OCI-LY7 (cell line): ENCODE measurements around the gene PRKD1. TPM values are rescaled to one million over a fixed set of nuclear protein-coding genes. Genes with fewer than 3 reads are reported as not detected.

Experiments used
- BruUV-seq: library from RNA; stranded (reverse); fragments of 400-500 nt; replicated peaks from 2 replicates; lab custom pipeline; 2021; lab: Mats Ljungman, UMichigan
- CTCF ChIA-PET: fragments of 300-600 bp; sonication (Branson Sonifier 250); formaldehyde crosslinking; loops from one replicate; lab custom pipeline; 2022; ENCODE audit warnings: antibody characterized with exemption; ENCODE audit not compliant: unreplicated experiment; lab: Charles Lee
- POLR2A ChIA-PET: fragments of 300-600 bp; sonication (Branson Sonifier 250); formaldehyde crosslinking; loops from one replicate; lab custom pipeline; 2022; ENCODE audit warnings: antibody characterized with exemption; lab: Charles Lee
- DNase-seq: peaks from one replicate; pipeline ENCODE4 v3.0.0-alpha.2; 2015; ENCODE audit warnings: low spot score
- H2AFZ ChIP-seq: fragments of 200-600 bp; sonication (generic), shearing (Covaris generic); 2 replicates; pipeline ENCODE4 v1.6.1; 2014; ENCODE audit warnings: mild to moderate bottlenecking, antibody characterized with exemption, low read length, moderate library complexity
- H3K27ac ChIP-seq: fragments of 200-600 bp; sonication (generic); 2 replicates; pipeline ENCODE4 v1.5.1; 2014; ENCODE audit warnings: mixed run types, low read depth, mild to moderate bottlenecking, moderate library complexity, low read length, inconsistent platforms; ENCODE audit not compliant: poor library complexity, severe bottlenecking
- H3K36me3 ChIP-seq: fragments of 200-600 bp; sonication (generic); 2 replicates; pipeline ENCODE4 v1.6.1; 2014; ENCODE audit warnings: mild to moderate bottlenecking, antibody characterized with exemption, low read length, moderate library complexity, mixed read lengths; ENCODE audit not compliant: insufficient read depth
- H3K4me1 ChIP-seq: fragments of 200-600 bp; sonication (generic); 2 replicates; pipeline ENCODE4 v1.5.1; 2014; ENCODE audit warnings: mild to moderate bottlenecking, low read length; ENCODE audit not compliant: insufficient read depth, poor library complexity, severe bottlenecking
- H3K4me2 ChIP-seq: fragments of 200-600 bp; sonication (generic); 2 replicates; pipeline ENCODE4 v1.6.1; 2014; ENCODE audit warnings: mild to moderate bottlenecking, low read length
- H3K4me3 ChIP-seq: fragments of 200-600 bp; sonication (generic); 2 replicates; pipeline ENCODE4 v1.5.1; 2014; ENCODE audit warnings: mild to moderate bottlenecking, low read depth, low read length; ENCODE audit not compliant: poor library complexity, severe bottlenecking
- H3K79me2 ChIP-seq: fragments of 200-600 bp; sonication (generic); 2 replicates; pipeline ENCODE4 v1.6.1; 2016; ENCODE audit warnings: low read depth, mild to moderate bottlenecking, low read length, moderate library complexity, mixed read lengths; ENCODE audit not compliant: insufficient read depth
- H3K9me2 ChIP-seq: fragments of 200-600 bp; sonication (generic); 2 replicates; pipeline ENCODE4 v1.6.1; 2016; ENCODE audit warnings: mild to moderate bottlenecking, low read length, mixed read lengths; ENCODE audit not compliant: insufficient read depth
- H3K9me3 ChIP-seq: fragments of 200-600 bp; sonication (generic); 2 replicates; pipeline ENCODE4 v1.6.1; 2014; ENCODE audit warnings: mild to moderate bottlenecking, mixed run types, low read length, mixed read lengths
- H4K20me1 ChIP-seq: fragments of 200-600 bp; sonication (generic); 2 replicates; pipeline ENCODE4 v1.6.1; 2014; ENCODE audit warnings: mild to moderate bottlenecking, antibody characterized with exemption, low read length, moderate library complexity, mixed read lengths; ENCODE audit not compliant: insufficient read depth
- CTCF ChIP-seq: fragments of 200-600 bp; sonication (generic); conservative IDR thresholded peaks from 2 replicates; pipeline ENCODE4 v1.5.1; 2014; ENCODE audit warnings: mild to moderate bottlenecking, antibody characterized with exemption, low read length, moderate library complexity, mixed read lengths
- EZH2phosphoT487 ChIP-seq: fragments of 200-600 bp; sonication (generic); IDR thresholded peaks from 2 replicates; pipeline ENCODE4 v1.6.1; 2018; ENCODE audit warnings: low read depth, borderline replicate concordance, mild to moderate bottlenecking, mixed run types, antibody characterized with exemption, low read length, moderate library complexity, mixed read lengths
- intact Hi-C: fragments of 100-400 bp; cut with micrococcal nuclease; formaldehyde crosslinking; loops from one replicate; pipeline ENCODE4 v1.10.0; 2022; ENCODE audit not compliant: unreplicated experiment
- total RNA-seq, 2 experiments: library from RNA; depleted of rRNA in 1 of 2; stranded (reverse); fragments of >200 nt in 1 of 2; shearing (Covaris generic) in 1 of 2; gene quantifications; 2 replicates each; pipeline ENCODE4 v1.2.3, GENCODE V29; 2014 to 2022

Gene PRKD1
- total RNA-seq, 2 experiments from 2014 or later, result not detected

GRCh38 chr14:29652571-29652970, 275.1 kb downstream of the PRKD1 start:
- no peak for DNase-seq
- no peaks in the 10 kb centered on the region for H3K4me1 ChIP-seq
- no peak overlapping the region for H3K4me2 ChIP-seq
- H3K9me3 ChIP-seq, result 0 out of 2 replicates have a peak, but pooled peaks cover 11% of the 10 kb centered on the region
- H3K79me2 ChIP-seq, result no peaks in the 10 kb centered on the region
- no peak overlapping the region for H3K4me3 ChIP-seq
- no peaks in the 10 kb centered on the region for H3K9me2 ChIP-seq
- POLR2A ChIA-PET, result no interaction called here
- TF ChIP-seq EZH2phosphoT487 (no peak), CTCF (no peak)
- H2AFZ ChIP-seq, result no peak overlapping the region
- no TSS peak for BruUV-seq
- CTCF ChIA-PET, result no interaction called here
- no peaks in the 10 kb centered on the region for H3K36me3 ChIP-seq
- H3K27ac ChIP-seq, result no peak overlapping the region
- H4K20me1 ChIP-seq, result no peaks in the 10 kb centered on the region
- intact Hi-C loops, result no loop called here

- no peak for DNase-seq
- Histone ChIP-seq H3K4me1 (no peaks in the 10 kb centered on the region), H3K36me3 (no peaks in the 10 kb centered on the region), H3K9me3 (0 out of 2 replicates have a peak, but pooled peaks cover 11% of the 10 kb centered on the region), H3K4me2 (no peak overlapping the region), H3K79me2 (no peaks in the 10 kb centered on the region), H3K27ac (no peak overlapping the region), H3K4me3 (no peak overlapping the region), H2AFZ (no peak overlapping the region), H4K20me1 (no peaks in the 10 kb centered on the region), H3K9me2 (no peaks in the 10 kb centered on the region)
- TF ChIP-seq EZH2phosphoT487, result no peak
- TF ChIP-seq CTCF, result no peak
- ChIA-PET POLR2A (interaction anchor here (0.6 kb wide), 1 partner anchor 85 kb away, joined by 3 read pairs; no protein-coding TSS in a partner anchor), CTCF (no interaction called here)
- intact Hi-C loops, result no loop called here
- BruUV-seq, result no TSS peak
These were observed 276.9 kb downstream of the PRKD1 start for GRCh38 chr14:29650554-29651269.

GRCh38 chr14:29649170-29649569, 278.5 kb downstream of the PRKD1 start:
- TF ChIP-seq CTCF, result no peak
- no peak for TF ChIP-seq EZH2phosphoT487
- no peak for DNase-seq
- Histone ChIP-seq H3K36me3 (no peaks in the 10 kb centered on the region), H3K79me2 (no peaks in the 10 kb centered on the region), H3K9me3 (0 out of 2 replicates have a peak, but pooled peaks cover 11% of the 10 kb centered on the region), H3K4me2 (no peak overlapping the region), H4K20me1 (no peaks in the 10 kb centered on the region), H3K27ac (no peak overlapping the region), H3K4me1 (no peaks in the 10 kb centered on the region), H3K4me3 (no peak overlapping the region), H2AFZ (no peak overlapping the region), H3K9me2 (no peaks in the 10 kb centered on the region)
- ChIA-PET POLR2A (no interaction called here), CTCF (no interaction called here)
- intact Hi-C loops, result no loop called here
- BruUV-seq, result no TSS peak
